Measurements from ENCODE around the gene CORO2B.

GRCh38 chr15:68531387-68532179 lies 47.2 kb upstream of the CORO2B start:
- TF ChIP-seq YY1 (IDR thresholded peaks at IDR 0.05; ENCODE audit: insufficient read depth, insufficient read length) (no peak), ZNF274 (IDR thresholded peaks at IDR 0.05; ENCODE audit: low read depth, low read length) (no peak)

Measured in NT2/D1 (cell line).